TTC549 (cell line): ENCODE measurements around the gene ANKRD6.

Experiments
- FAIRE-seq: peaks from 2 replicates; lab custom pipeline; 2012; peaks lifted over from hg19 to GRCh38; lab: Jason Lieb, UNC

ANKRD6 gene

DNA sequence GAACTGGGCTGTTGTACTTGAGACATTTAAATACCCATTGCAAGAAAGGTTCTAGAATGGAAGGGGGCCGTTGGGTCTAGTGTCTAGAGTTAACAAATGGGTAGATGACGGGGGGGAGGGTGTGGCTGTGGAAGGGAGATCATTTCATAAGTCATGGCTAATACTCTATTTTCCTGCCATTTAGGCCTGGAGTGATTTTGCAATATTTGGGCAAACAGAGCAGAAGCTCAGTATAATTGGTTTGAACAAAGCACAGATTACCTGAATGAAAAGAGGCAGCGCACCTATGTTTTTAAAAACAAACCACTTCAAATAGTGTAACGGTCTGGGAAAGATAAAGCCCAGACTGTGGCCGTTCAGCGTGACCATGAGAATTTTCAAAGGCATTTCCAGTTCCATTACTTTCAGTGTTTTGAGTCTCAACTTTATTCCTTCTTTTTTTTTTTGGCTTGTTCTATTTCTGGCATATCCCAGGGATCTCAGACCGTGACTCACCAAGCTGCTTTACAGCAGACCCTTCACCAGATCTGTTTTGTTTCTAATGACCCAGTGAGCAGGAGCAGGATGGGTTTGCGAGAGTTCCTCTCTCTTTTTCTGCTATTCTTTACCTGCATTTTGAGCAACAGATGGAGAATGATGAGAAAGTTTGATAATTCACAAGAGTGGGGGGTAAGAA, 131.9 kb downstream of the ANKRD6 start:
- FAIRE-seq, result no peak

DNA sequence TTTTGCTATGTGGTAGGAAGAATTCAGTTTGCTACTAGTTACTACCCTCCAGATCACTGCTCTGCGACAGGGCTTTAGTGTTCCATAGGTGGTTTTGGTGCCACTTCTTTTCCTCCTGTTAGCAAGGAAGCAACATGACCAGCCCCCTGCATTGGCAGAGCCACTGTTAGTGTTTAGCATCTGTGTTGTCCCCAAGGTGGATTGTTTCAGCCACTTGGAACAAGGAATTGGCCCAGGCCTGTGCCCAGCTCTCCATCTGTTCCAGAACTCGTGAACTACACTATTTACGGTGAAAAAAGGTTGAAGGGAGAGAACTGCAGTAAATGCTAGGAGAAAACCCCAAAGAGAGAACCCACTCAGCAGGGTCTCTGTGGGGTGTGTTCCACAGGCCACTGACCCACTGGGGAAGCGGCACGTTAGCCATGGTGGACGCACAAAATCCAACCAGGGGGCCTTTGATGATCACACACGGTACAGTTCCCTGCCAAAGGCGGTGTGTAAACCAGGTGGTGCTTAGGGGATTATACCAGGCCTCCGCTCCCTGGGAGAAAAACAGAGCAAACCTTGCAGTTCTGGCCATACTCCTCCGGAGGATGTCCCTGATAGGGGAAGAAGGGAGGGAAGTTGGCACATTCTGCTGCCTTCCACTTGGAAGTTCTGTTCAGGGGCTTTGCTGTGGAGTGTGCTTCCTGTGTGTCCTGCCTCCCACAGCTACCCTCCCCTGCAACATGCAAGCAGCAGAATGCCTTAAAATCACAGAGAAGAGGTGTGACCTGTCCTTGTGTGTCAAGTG, 133.3 kb downstream of the ANKRD6 start:
- FAIRE-seq, result no peak

DNA sequence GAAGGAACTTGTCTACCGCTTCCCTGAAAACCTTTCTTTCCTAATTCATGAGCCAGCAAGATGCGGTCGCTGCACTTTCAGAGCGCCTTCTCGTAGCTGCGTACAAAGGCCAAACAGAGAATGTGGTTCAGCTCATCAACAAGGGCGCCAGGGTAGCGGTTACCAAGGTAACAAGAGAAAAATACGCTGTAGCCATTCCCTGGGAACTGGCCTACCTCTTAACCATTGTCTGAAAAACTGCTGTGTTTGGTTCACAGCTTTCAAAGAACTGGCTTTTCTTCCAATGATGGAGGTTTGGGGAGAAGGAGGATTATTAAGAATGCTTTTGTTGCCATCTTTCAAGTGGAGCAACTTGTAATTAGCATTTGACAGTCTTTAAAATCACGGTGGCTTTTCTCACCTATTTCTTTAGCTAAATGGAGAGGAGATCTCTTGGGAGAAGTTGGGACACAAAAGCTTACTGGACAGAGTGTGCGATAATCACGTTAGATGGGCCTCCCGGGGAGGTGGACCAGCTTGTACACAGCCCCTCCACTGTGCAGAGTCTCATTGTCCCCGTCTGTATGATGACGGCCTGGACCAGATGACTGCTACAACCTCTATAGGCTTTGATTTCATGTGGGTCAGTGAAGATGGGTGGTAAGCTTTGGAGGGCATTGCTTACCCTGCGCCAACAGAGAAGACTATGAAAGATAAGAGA, 134.1 kb downstream of the ANKRD6 start:
- no peak for FAIRE-seq

DNA sequence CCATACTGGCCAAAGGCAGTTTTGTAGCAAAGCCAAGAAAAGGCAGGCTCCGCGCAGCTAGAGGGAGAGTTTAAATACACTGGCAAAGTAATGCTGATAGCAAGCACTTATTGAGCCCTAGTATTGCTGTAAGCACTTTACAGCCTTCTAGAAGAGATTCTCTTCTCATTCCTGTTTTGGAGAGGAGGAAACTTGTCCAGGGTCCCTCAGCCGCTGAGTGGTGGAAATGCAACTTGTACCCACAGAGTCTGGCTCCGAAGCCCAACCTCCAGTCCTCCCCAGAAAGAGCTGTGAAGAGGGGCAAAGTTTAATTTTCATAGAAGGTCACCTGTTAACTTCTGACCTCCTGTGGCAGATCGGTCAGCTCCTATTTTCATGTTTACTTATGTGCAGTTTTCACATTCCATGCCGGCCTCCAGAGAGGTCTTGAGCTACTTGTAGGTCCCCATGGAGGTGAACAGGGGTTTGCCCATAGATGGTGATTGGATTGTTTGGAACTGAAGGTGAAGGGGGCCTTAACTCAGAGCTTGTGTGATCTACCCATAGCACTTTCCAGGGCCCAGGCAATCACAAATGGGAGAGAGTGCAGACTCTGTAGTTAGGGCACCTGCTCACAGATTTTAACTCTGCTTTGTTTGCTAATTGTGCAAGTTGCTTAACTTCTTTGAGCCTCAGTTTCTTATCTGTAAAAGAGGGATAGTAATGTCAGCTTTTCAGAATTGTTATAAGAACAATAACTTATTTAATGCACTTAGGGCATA, 134.9 kb downstream of the ANKRD6 start:
- no peak for FAIRE-seq

DNA sequence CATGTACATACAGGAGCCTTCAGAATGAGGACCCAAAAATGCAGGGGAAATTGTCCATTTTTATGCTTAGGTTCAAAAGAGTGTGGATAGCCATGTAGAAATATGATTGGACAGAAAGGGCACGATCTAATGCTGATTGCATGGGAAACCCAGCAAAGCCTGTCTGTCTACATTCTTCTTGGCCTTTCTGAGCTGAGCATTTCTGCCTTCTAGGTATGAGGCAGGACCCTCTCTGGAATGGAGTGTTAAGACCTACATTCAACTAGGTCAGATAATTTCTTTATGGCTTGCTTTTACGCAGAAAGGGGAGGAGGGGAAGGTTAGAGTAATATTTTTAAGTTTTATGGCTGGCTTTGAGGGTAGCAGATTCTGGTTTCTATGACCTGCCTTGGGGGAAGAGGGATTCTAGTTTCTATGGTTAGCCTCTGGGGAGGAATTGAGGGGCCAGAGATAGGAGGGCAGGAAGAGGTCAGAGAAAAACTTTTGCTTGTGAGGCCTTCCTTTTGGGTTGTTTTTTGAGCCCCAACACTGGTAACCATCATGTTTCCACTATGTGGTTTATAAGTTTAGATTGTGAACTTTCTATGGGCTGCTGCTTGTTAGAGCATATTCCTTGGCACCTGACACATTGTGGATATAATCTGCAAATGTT, 142.1 kb downstream of the ANKRD6 start:
- no peak for FAIRE-seq

DNA sequence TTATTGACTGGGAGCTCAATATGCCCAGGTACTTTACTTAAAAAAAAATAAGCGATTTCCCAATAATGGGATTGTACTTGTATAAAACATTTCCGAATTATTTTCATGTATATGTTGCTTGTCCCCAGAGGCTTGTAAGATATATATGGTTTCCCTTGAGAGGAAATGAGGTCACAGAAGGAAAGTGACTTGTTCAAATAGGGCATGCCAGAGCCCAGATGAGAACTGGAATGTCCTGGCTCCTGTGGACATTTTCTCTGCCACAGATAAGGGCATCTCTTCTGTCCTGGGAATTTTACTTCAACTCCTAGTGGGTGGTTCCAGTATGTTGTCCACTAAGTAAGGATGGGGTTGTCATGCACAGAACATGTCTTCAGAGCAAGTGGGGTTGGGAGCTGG, 142.6 kb downstream of the ANKRD6 start:
- no peak for FAIRE-seq

DNA sequence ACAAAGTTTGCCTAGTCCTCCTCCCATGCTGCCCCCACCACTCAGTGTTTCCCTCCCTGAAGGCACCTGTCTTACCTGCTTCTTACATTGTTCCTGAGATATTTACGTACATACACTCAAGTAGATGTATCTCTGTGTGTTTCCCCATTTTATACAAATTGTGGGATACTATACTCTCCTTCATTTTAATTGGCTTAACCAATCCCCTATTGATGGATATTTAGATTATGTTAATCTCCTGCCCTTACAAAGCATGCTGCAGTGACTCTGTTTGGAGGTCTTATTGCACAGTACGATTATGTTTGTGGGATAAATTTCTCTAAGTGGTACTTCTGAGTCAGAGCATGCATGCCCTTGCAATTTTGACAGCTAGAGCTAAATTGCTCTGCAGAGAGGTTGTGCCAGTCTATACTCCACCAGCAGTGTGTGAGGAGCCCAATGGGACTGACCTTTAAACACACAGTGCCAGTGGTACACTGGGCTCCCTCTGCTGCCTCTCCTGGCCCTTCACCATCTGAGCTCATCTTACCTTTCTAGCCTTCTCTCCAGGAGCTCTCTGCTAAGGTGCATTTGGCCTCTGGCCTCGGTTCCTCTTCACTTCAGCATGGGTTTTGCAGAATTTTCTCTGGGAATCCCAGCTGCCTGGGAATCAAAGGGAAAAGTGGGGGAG, 148.2 kb downstream of the ANKRD6 start:
- no peak for FAIRE-seq

DNA sequence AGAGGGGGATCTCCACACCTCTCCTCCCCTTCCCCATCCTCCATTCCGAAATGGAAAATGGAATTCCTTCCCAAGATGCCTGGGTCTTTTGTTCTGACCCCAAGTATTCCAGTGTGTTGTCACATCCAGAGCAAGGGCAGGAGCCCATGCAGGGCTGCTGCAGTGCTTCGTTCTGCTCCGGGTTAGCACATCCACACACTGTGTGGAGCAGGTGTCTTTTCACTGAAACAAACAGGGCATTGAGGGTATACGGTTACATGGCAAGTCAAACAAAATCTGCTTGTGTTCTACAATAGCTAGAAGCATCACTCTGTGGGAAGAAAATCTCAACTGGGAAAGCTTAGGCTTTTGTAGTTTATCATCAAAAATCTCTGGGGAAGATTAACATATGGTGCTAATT, 148.7 kb downstream of the ANKRD6 start:
- no peak for FAIRE-seq

DNA sequence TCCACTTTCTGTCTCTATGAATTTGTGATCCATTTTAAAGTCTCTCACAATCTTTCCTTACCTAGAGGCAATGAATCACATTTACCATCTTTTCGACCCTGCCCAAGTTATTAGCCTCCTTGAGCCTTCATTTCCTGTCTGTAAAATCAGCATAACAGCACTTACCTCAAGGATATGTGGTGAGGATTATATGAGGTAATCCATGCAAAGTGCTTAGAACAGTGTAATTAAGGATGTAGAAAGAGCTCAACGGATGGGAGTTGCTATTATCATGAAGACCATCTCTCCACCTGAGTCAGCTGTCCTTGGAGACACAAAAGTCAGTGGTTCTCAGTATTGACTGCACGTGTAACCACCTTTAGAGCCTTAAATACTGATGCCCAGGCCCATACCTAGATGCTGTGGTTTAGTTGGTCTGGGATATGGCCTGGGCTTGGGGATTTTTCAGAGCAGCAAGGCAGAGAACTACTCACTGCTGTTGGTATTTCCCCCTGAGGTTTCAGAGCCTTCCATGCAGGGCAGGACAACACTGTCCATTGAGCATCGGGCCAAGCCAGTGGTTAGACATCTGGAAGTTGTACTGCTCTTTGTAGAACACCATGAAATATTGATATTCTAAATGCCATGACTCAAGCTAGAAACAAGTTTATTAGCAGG, 149.8 kb downstream of the ANKRD6 start:
- no peak for FAIRE-seq

DNA sequence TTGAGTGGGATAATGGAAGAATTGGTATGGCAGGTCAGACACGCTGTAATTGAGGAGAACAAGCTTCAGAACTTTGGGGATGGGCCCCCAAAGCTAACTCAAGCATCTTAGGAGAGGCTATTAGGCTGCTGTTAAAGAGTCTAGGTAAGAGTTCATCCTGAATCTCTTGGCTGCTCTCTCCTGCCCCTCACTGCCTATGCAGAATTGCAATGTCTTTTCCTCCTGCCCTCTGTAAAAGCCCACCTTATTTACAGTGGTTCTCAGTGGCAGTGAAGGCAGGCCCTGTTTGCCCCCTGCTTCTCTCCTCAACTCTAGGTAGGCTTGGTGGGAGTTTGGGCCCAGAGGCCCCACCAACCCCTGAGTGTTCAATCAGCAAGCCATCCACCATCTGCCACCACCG, 150.6 kb downstream of the ANKRD6 start:
- no peak for FAIRE-seq

DNA sequence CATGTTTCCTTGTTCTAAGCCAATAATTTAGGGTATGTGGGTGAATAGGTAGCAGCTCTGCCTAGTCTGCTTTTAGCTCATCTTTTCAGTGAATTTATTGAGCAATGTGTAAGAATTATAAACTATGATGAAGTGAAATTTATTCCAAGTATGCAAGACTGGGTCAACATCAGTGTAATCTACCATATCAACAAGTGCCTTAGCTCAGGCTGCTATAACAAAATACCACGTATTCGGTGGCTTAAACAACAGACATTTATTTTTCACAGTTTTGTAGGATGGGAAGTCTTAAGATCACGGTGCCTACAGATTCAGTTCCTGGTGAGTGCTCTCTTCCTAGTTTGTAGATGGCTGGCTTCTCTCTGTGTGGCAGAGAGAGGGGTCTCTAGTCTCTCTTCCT, 151.6 kb downstream of the ANKRD6 start:
- no peak for FAIRE-seq

DNA sequence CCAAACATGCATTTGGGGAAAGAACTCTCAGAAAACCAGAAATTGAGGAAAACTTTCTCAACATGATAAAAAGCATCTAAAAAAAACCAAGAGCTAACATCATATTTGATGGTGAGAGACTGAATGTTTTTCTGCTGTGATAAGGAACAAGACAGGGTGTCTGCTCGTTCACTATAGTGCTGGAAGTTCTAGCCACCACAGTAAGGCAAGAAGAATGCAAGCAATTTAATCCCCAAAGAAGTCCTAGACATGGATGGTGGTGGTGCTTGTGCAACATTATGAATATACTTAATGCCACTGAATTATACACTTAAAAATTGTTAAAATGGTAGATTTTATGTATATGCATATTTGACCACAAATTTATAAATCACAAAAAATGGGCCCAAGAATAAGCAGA, 152.2 kb downstream of the ANKRD6 start:
- FAIRE-seq, result no peak

DNA sequence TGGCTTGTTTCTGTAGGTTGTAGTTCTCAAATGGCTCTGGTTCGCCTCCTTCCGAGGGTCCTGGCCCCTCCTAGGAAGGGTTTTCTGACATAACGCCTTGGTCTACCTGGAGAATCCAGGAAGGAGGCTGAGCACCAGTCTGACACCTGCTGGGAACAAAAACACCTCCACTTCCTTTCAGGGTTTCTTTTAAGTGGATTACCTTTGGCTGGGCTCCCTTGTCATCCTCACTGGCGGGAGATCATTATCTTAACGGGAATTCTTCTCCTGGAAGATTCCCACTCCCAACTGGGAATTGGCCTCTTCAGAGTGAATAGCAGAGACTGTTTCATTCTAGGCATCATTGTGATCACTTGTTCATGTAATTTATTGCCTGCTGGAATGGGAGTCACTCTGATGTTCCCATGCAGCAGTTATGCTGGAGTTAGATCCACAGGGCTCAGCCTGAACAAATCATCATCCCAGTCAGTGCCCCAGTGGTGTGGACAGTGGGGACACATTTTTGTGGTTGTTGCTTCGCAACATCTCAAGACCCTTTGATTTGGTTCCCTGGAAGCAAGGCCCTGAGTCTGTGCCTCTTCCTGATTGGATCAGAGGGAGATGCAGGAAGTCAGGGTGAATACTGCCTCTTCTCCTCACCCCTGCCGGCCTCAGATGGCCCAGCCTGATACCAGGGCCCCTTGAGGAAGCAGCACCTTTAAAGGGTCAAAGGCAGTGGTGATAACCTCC, 156.5 kb downstream of the ANKRD6 start:
- no peak for FAIRE-seq

DNA sequence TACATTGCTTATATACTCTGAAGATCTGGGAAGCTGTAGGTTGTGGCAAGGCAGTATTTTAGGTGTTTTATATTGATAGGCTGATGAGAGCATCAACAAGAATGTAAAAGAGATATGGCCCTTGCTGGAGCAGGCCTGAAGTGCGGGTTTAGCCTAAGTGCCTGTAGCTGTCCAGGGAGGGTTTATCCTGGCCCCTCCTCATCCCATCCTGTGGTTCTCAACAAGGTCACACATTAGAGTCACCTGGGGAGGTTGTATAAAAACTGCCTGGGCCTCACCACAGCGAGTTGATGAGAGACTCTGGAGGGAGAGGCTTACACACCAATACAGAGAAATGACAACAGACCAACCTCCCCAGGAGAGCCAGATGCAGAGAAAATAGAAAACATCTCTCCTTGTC, 157.2 kb downstream of the ANKRD6 start:
- no peak for FAIRE-seq

DNA sequence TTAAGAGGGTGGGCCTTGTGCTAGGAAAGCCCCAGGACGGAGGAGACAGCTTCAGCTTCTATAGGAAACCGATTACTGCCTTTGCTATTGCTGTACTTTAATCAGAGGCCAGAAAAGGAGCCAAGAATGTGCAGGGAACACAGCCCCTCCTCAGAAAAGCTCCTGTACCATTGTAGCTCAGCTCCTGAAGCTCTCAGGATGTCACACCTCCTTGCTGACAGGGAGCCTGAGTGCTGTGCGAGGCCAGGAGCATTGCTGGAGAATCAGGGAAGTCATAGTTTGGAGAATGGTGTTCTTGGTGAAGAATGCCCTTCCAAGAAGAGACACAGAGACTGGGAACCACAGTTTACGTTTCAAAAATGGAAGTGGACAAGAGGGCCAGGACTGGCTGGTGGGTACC, 158.8 kb downstream of the ANKRD6 start:
- FAIRE-seq, result no peak

DNA sequence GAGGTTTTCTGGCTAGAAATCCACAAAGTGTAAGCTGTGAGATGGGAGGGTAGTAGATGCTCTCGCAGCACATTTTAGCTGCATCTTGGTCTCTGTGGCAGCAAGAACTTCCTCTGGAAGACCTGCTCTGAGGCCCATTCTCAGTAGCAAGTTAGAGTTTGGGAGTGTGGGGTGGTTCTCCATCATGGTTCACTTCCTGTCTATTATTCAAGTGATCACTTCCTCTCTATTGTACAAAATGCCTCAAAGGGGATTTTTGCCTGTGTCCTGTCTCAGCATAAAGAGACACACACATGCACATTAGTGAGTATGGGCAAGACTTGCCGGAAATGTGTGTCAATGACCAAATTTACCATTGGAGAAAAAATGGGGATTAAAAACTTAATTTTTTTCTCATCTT, 163.1 kb downstream of the ANKRD6 start:
- no peak for FAIRE-seq

DNA sequence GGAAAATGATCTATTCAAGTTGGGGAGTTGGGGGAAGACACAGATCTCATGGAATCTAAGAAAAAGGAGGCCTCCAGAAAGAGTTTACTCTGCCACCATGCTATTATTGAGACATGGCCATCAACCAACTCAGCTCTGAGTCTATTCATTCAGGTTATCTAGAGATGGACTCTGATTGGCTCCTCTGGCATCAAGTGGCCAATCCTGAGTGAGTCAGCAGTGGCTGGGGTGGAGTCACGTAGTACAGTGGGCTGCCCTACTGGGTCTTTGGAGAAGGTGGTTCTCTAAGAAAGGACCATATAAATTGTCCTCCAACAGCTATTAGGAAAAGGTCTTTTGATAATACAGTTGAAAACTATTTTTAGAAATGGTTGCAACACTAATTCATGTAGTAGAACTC, 163.5 kb downstream of the ANKRD6 start:
- no peak for FAIRE-seq

DNA sequence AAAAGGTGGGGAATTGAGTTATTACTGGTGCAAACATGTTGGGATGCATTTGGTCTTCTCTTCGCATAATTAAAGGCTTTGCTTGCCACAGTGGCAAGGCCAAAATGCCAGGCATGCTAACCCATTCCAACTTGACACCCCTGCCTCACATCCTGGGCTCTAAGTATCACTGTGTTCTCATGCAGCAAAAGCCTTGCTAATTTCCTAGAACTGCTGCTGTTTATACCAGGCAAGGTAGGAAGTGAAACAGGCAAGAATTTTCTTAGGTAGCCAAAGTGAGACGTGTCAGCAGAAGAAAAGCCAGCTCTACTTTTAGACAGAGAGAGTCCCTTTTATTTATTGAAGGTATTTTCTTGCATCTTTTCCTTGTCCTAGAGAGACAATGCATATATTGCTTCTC, 164.4 kb downstream of the ANKRD6 start:
- no peak for FAIRE-seq

DNA sequence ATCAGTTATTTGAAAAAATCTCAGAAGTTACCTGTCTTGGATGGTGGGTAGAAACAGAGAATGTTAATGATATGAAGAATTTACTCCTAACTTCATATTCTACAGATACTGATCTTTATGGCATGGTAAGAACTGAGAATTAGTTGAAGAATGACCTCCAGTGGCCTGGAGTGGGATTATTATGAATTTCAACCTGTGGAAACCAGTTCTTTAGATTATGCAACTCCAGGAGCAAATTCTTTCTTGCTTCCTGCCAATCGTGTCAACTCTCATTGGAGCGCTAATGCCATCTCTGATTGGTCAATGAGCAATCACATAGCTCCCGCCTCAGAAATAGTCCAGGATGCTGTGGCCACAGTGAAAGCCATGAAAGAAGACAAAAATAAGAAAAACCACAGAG, 165.0 kb downstream of the ANKRD6 start:
- no peak for FAIRE-seq

DNA sequence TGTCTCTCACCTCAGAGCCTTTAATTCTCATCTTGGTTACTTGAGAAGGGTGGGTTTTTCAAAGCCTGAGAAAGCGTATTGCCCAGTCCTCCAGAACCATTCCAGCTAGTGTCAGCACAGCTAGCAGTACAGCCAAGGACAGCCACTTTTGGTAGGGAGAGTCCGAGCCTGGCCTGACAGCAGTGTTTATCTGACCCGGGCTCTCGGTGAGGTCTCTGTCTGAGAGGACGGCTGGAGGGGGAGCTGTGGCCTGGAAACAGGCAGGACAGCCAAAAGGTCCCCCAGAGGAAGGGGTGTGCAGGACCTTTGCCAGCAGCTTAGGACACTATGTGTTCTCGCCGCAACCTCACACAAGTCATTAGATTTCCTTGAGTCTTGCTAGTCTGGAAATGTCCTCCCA, 166.8 kb downstream of the ANKRD6 start:
- no peak for FAIRE-seq
